Small intestine (tissue), 7 donors: ENCODE data around the gene POC1A. TPM values are rescaled to one million over a fixed set of nuclear protein-coding genes. Genes with fewer than 3 reads are reported as not detected.

Experiments
- DNase-seq, 2 donors: peaks; one replicate each; pipeline versions ENCODE4 v3.0.0 to v3.0.0-alpha.2; 2013
- FAIRE-seq: peaks from 2 replicates; lab custom pipeline; 2012; peaks lifted over from hg19 to GRCh38; lab: Jason Lieb, UNC
- H3K27ac ChIP-seq, 3 donors: one replicate each; pipeline ENCODE4 v1.5.1; 2013; ENCODE audit warnings: low read length in 2 of 3, mild to moderate bottlenecking in 2 of 3, control low read depth in 1 of 3, inconsistent platforms in 1 of 3, low read depth in 1 of 3, moderate library complexity in 1 of 3
- H3K27me3 ChIP-seq, 3 donors: one replicate each; pipeline ENCODE4 v1.6.1; 2013; ENCODE audit warnings: low read length in 3 of 3, inconsistent platforms in 1 of 3; ENCODE audit not compliant: control insufficient read depth in 3 of 3, insufficient read depth in 3 of 3
- H3K36me3 ChIP-seq, 3 donors: one replicate each; pipeline ENCODE4 v1.6.1; 2013; ENCODE audit warnings: low read length in 3 of 3, inconsistent platforms in 1 of 3, low read depth in 1 of 3, mild to moderate bottlenecking in 1 of 3, moderate library complexity in 1 of 3; ENCODE audit not compliant: control insufficient read depth in 3 of 3, insufficient read depth in 2 of 3
- H3K4me1 ChIP-seq, 3 donors: one replicate each; pipeline ENCODE4 v1.6.1; 2013; ENCODE audit warnings: low read length in 2 of 3, inconsistent platforms in 1 of 3, low read depth in 1 of 3, mild to moderate bottlenecking in 1 of 3, moderate library complexity in 1 of 3; ENCODE audit not compliant: control insufficient read depth in 3 of 3, insufficient read depth in 2 of 3
- H3K4me3 ChIP-seq, 3 donors: one replicate each; pipeline ENCODE4 v1.5.1; 2013; ENCODE audit warnings: low read length in 3 of 3, control low read depth in 1 of 3, inconsistent platforms in 1 of 3, low read depth in 1 of 3, mild to moderate bottlenecking in 1 of 3, moderate library complexity in 1 of 3
- H3K9me3 ChIP-seq, 2 donors: one replicate each; pipeline ENCODE4 v1.6.1; 2013; ENCODE audit warnings: low read depth in 1 of 2, low read length in 1 of 2; ENCODE audit not compliant: control insufficient read depth in 2 of 2, insufficient read depth in 1 of 2
- WGBS, 3 donors: extraction: QIAGEN DNeasy Blood & Tissue Kit; methylation state at CpG; one replicate each; pipeline ENCODE4 v1.1.7; 2013; 5-methylcytosine and 5-hydroxymethylcytosine counted together
- polyA plus RNA-seq, 4 donors: library from polyadenylated mRNA; stranded (reverse) in 3 of 4; unstranded in 1 of 4; fragments of 200-250 nt in 3 of 4; fragments of 120-200 nt in 1 of 4; gene quantifications; one replicate each; pipeline versions ENCODE4 v1.2.1 to v1.2.3, GENCODE V29; 2013
- donor health status: healthy with polysubstance abuse.
- donor health status: control.
- donor health status: control.
- donor health status: Bipolar disorder and iron deficiency.
- donor health status: healthy.

POC1A gene
- polyA plus RNA-seq, 4 donors, result 2.7 to 19.4 (median 4.8) TPM

GRCh38 chr3:52140000-52140399, 14.2 kb downstream of the POC1A start:
- Histone ChIP-seq H3K4me3 (no peak overlapping the region), H3K27ac (no peak overlapping the region), H3K36me3 (peaks cover 0 to 70% (median 0%) of the 10 kb centered on the region in 3 donors), H3K9me3 (no peaks in the 10 kb centered on the region), H3K4me1 (no peaks in the 10 kb centered on the region), H3K27me3 (no peaks in the 10 kb centered on the region)
- FAIRE-seq, result no peak
- 93 to 95% (median 94%) methylated on average over 9 of the region's 9 CpGs for WGBS, 3 donors
- DNase-seq, result no peak

DNA sequence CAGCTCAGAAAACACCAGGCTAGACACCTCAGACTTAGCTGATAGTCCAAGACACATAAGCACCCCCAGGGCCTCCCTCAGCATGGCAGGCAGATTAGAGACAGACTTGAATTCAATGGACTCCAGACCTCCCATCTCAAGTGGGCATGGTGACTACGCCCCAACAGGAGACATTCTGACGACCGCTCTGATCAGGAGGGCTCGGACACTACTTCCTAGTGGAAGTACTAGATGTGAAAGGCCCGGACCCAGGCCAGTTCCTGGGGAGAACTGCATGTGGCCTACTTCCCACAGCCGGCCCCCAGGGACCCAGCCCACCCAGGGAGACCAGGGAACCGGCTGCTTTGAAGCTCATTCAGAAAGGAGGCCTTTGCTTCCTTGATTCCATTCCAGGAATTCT, 16.9 kb downstream of the POC1A start:
- H3K4me3 ChIP-seq, result no peak overlapping the region
- no peak for DNase-seq
- no peaks in the 10 kb centered on the region for H3K9me3 ChIP-seq
- no peak overlapping the region for H3K27ac ChIP-seq
- WGBS, 3 donors, result 89 to 96% (median 92%) methylated on average over 7 of the region's 7 CpGs
- no peaks in the 10 kb centered on the region for H3K27me3 ChIP-seq
- H3K36me3 ChIP-seq, result peaks cover 0 to 58% (median 0%) of the 10 kb centered on the region in 3 donors
- FAIRE-seq, result no peak
- H3K4me1 ChIP-seq, result no peaks in the 10 kb centered on the region

DNA sequence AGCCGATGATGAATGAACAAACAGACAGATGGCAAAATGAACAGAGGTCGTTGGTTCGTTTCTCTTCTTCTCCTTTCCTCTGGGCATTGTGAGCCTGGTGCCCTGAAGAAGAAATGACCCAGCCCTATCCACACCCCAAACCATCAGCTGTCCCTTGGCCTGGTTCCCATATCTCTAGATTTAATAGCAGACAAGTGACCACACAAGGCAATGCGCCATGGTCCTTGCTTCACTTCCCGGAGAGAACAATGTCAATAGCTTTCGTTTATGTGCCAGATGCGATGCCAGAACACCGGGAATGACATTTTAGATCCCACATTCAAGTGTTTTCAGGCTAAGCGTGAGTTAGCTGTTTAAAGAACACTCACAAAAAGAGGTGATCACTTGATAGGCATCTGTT, 17.7 kb downstream of the POC1A start:
- FAIRE-seq (no peak), DNase-seq (no peak)
- peaks cover 0 to 52% (median 0%) of the 10 kb centered on the region in 3 donors for H3K36me3 ChIP-seq
- no peaks in the 10 kb centered on the region for H3K27me3 ChIP-seq
- no peak overlapping the region for H3K27ac ChIP-seq
- no peaks in the 10 kb centered on the region for H3K4me1 ChIP-seq
- no peak overlapping the region for H3K4me3 ChIP-seq
- 79 to 85% (median 82%) methylated on average over 9 of the region's 9 CpGs for WGBS, 3 donors
- H3K9me3 ChIP-seq, result no peaks in the 10 kb centered on the region

DNA sequence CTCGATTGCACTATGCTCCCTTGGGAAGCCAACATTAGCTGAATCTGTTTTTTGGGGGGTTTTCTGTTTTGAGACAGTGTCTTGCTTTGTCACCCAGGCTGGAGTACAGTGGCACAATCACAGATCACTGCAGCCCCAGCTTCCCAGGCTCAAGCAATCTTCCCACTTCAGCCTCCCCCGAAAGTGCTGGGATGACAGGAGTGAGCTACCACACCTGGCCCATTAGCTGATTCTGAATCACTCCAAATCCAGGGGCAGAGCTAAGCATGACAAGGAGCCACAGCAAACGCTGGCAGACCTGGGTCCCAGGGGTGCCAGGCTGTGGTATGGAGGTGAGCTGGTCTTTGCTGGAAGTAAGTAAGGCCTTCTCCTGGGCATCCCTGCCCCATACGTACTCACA, 18.9 kb downstream of the POC1A start:
- H3K36me3 ChIP-seq, result peaks cover 0 to 44% (median 0%) of the 10 kb centered on the region in 3 donors
- no peak overlapping the region for H3K27ac ChIP-seq
- no peak for FAIRE-seq
- no peaks in the 10 kb centered on the region for H3K27me3 ChIP-seq
- WGBS, 3 donors, result 88 to 95% (median 93%) methylated on average over 4 of the region's 4 CpGs
- H3K9me3 ChIP-seq, result no peaks in the 10 kb centered on the region
- no peak overlapping the region for H3K4me3 ChIP-seq
- H3K4me1 ChIP-seq, result no peaks in the 10 kb centered on the region
- no peak for DNase-seq

- WGBS, 3 donors, result 70 to 85% (median 72%) methylated on average over 3 of the region's 3 CpGs
- no peak for DNase-seq
- Histone ChIP-seq H3K4me3 (no peak overlapping the region), H3K4me1 (no peaks in the 10 kb centered on the region), H3K27ac (no peak overlapping the region), H3K27me3 (no peaks in the 10 kb centered on the region), H3K9me3 (no peaks in the 10 kb centered on the region), H3K36me3 (peaks cover 0 to 45% (median 0%) of the 10 kb centered on the region in 3 donors)
- FAIRE-seq, result no peak
These were observed 19.5 kb downstream of the POC1A start for GRCh38 chr3:52134761-52135160.

GRCh38 chr3:52132930-52133329, 21.3 kb downstream of the POC1A start:
- peaks cover 0 to 38% (median 0%) of the 10 kb centered on the region in 3 donors for H3K36me3 ChIP-seq
- no peaks in the 10 kb centered on the region for H3K4me1 ChIP-seq
- WGBS, 3 donors, result 97 to 98% (median 97%) methylated on average over 8 of the region's 8 CpGs
- no peak overlapping the region for H3K27ac ChIP-seq
- H3K9me3 ChIP-seq, result no peaks in the 10 kb centered on the region
- FAIRE-seq, result no peak
- no peak overlapping the region for H3K4me3 ChIP-seq
- no peaks in the 10 kb centered on the region for H3K27me3 ChIP-seq
- DNase-seq, result no peak

DNA sequence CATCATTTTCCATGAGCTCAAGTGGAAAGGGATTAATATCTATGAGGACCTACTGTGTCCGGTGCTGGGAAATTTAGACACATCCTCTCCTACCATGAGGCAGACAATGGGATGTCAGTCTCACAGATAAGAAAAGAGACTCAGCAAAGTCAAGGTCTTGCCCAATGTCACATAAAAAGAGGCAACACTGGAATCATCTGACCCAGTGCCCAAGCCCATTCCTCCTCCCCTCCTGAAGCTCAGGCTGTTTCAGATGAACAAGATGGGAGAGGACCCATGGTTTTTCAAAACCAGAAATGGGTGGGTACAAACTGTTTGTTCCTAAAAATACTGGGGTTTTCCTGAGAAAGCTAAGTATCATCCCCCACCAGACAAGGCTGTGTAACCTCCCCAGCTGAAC, 22.2 kb downstream of the POC1A start:
- WGBS, 3 donors, result 89 to 100% (median 100%) methylated on average over 1 of the region's 1 CpG
- FAIRE-seq (no peak), DNase-seq (no peak)
- H3K27me3 ChIP-seq, result no peaks in the 10 kb centered on the region
- H3K4me3 ChIP-seq, result no peak overlapping the region
- H3K9me3 ChIP-seq, result no peaks in the 10 kb centered on the region
- H3K36me3 ChIP-seq, result peaks cover 0 to 33% (median 0%) of the 10 kb centered on the region in 3 donors
- no peaks in the 10 kb centered on the region for H3K4me1 ChIP-seq
- no peak overlapping the region for H3K27ac ChIP-seq

- no peak for DNase-seq
- no peak overlapping the region for H3K4me3 ChIP-seq
- 86 to 92% (median 88%) methylated on average over 14 of the region's 14 CpGs for WGBS, 3 donors
- H3K27me3 ChIP-seq, result no peaks in the 10 kb centered on the region
- FAIRE-seq, result no peak
- H3K9me3 ChIP-seq, result no peaks in the 10 kb centered on the region
- H3K36me3 ChIP-seq, result peaks cover 0 to 33% (median 0%) of the 10 kb centered on the region in 3 donors
- H3K27ac ChIP-seq, result no peak overlapping the region
- no peaks in the 10 kb centered on the region for H3K4me1 ChIP-seq
These were observed 23.1 kb downstream of the POC1A start for GRCh38 chr3:52130966-52131622.
